ENCODE results near the gene MED22. TPM values are rescaled to one million over a fixed set of nuclear protein-coding genes. Genes with fewer than 3 reads are reported as not detected.

MED22 gene
- total and polyA plus RNA-seq, 5 donors from 2014 or later = 7.3 to 29.3 (median 12.0) TPM

DNA sequence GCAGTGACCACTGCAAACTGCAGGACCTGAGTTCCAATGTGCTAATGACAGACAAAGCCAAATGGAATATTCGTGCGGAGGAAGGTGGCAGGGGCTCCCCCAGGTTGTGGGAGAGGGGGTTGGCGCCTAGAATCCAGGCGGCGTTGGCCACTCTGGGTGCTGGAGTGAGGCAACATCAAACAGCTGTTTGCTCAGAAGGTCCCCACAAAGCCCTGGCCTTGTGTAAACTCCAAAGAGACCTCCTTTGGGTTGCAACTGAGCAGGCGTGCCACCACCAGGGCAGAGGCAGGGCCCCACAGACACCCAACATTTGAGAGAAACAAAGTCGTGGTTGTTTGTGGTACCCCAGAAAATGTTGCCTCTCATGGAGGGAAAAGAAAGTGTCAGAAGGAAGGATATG, 42.8 kb upstream of the MED22 start:
- Histone ChIP-seq H3K4me1 (ENCODE audit: control insufficient read depth, insufficient read depth, low read length, poor library complexity, severe bottlenecking) (no peaks in the 10 kb centered on the region), H3K4me3 (ENCODE audit: low read depth, low read length) (no peak overlapping the region), H3K36me3 (ENCODE audit: control insufficient read depth, insufficient read depth, low read length) (no peaks in the 10 kb centered on the region), H3K27me3 (ENCODE audit: control insufficient read depth, insufficient read depth, low read length) (no peaks in the 10 kb centered on the region), H3K27ac (ENCODE audit: insufficient read depth, low read length, poor library complexity, severe bottlenecking) (no peak overlapping the region), H3K9me3 (ENCODE audit: control insufficient read depth in 2 of 2, low read length in 2 of 2) (no peaks in the 10 kb centered on the region)
- no peaks in the 10 kb centered on the region for H3K36me3 Mint-ChIP-seq
- DNase-seq (no peak), ATAC-seq (ENCODE audit: low read depth in 2 of 2) (no peak)
- H3K9me3 Mint-ChIP-seq = peaks cover 0 to 1% (median 0%) of the 10 kb centered on the region in 7 donors
- H3K4me1 Mint-ChIP-seq = no peaks in the 10 kb centered on the region
- no peak overlapping the region for H3K27ac Mint-ChIP-seq
- no peak overlapping the region for H3K4me3 Mint-ChIP-seq
- peaks cover 4% of the 10 kb centered on the region for H3K27me3 Mint-ChIP-seq

DNA sequence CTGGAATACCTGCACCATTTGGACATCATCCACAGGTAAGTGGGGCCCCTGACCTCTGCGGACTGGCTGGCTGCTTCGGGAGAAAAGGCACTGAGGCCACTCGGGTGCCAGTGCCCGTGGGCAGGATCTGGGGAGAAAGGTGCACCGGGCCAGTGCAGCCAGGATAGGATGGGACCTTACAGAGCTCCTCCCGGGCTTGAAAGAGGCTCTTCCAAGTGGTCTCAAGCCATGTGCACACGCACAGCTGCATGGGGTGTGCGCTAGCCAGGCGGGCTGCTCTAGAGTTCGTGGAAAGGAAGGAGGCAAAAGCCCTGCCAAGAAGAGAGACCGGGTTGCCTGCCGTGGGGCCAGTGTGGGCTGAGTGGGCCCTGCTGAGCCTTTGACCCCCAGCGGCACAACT, 41.6 kb upstream of the MED22 start:
- no peaks in the 10 kb centered on the region for H3K36me3 Mint-ChIP-seq
- Histone ChIP-seq H3K36me3 (ENCODE audit: control insufficient read depth, insufficient read depth, low read length) (no peaks in the 10 kb centered on the region), H3K4me3 (ENCODE audit: low read depth, low read length) (no peak overlapping the region), H3K27me3 (ENCODE audit: control insufficient read depth, insufficient read depth, low read length) (no peaks in the 10 kb centered on the region), H3K9me3 (ENCODE audit: control insufficient read depth in 2 of 2, low read length in 2 of 2) (no peaks in the 10 kb centered on the region), H3K4me1 (ENCODE audit: control insufficient read depth, insufficient read depth, low read length, poor library complexity, severe bottlenecking) (no peaks in the 10 kb centered on the region), H3K27ac (ENCODE audit: insufficient read depth, low read length, poor library complexity, severe bottlenecking) (no peak overlapping the region)
- H3K9me3 Mint-ChIP-seq = peaks cover 0 to 1% (median 0%) of the 10 kb centered on the region in 7 donors
- H3K27me3 Mint-ChIP-seq = no peaks in the 10 kb centered on the region
- no peaks in the 10 kb centered on the region for H3K4me1 Mint-ChIP-seq
- H3K27ac Mint-ChIP-seq = no peak overlapping the region
- DNase-seq (no peak), ATAC-seq (ENCODE audit: low read depth in 2 of 2) (no peak)
- no peak overlapping the region for H3K4me3 Mint-ChIP-seq

DNA sequence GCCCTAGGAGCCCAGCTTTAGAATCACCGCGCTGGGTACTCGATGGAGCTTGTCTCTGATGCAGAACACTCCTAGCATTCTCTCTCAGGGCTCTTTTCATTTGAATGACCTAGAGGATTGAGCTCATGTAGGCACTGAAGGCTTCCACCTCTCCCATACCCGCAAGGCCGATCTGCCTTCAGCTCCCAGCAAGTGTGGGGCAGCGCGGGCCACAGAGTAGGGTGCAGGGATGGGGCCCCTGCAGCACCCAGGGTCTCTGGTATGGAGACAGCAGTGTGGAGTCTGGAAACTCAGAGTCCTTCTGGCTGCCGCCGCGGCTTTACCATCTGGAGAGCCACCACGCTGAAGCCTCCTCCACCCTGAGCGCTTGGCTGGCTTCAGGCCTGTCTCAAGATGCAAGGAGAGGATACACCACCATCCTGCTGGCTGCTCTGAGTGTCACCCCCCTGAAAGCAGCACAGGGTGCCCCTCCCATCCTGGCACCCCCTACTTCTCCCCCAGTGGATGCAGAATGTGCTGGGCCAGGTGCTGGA, 41.2 kb upstream of the MED22 start:
- Mint-ChIP-seq H3K4me3 (no peak overlapping the region), H3K27me3 (no peaks in the 10 kb centered on the region), H3K36me3 (no peaks in the 10 kb centered on the region), H3K4me1 (no peaks in the 10 kb centered on the region), H3K27ac (no peak overlapping the region), H3K9me3 (peaks cover 0 to 1% (median 0%) of the 10 kb centered on the region in 7 donors)
- DNase-seq (no peak), ATAC-seq (ENCODE audit: low read depth in 2 of 2) (peak in 1 of 2 donors; percentile 28)
- Histone ChIP-seq H3K4me3 (ENCODE audit: low read depth, low read length) (no peak overlapping the region), H3K27me3 (ENCODE audit: control insufficient read depth, insufficient read depth, low read length) (no peaks in the 10 kb centered on the region), H3K9me3 (ENCODE audit: control insufficient read depth in 2 of 2, low read length in 2 of 2) (no peaks in the 10 kb centered on the region), H3K27ac (ENCODE audit: insufficient read depth, low read length, poor library complexity, severe bottlenecking) (no peak overlapping the region), H3K4me1 (ENCODE audit: control insufficient read depth, insufficient read depth, low read length, poor library complexity, severe bottlenecking) (no peaks in the 10 kb centered on the region), H3K36me3 (ENCODE audit: control insufficient read depth, insufficient read depth, low read length) (no peaks in the 10 kb centered on the region)

DNA sequence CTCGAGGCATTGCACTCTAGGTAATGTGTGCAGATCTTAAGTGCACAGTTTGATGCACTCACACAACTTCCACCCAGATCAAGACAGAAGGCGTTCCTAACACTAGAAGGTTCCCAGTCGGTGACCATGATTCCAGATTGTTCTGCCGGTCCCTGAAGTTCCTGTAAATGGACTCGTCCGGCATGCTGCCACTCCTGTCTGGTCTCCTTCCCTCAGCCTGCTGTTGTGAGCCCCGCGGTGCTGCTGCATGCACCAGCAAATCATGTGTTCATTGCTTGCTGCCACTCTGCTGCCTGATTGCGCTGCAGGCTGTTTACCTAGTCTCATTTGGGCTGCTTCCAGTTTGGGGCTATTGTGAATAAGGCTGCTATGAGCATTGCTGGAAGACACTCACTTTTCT, 39.7 kb upstream of the MED22 start:
- Mint-ChIP-seq H3K27ac (no peak overlapping the region), H3K4me3 (no peak overlapping the region), H3K27me3 (no peaks in the 10 kb centered on the region), H3K4me1 (no peaks in the 10 kb centered on the region), H3K9me3 (peaks cover 0 to 1% (median 0%) of the 10 kb centered on the region in 7 donors), H3K36me3 (no peaks in the 10 kb centered on the region)
- DNase-seq (no peak), ATAC-seq (ENCODE audit: low read depth in 2 of 2) (no peak)
- no peaks in the 10 kb centered on the region for H3K9me3 ChIP-seq (ENCODE audit: control insufficient read depth in 2 of 2, low read length in 2 of 2)
- H3K27ac ChIP-seq (ENCODE audit: insufficient read depth, low read length, poor library complexity, severe bottlenecking) = no peak overlapping the region
- H3K36me3 ChIP-seq (ENCODE audit: control insufficient read depth, insufficient read depth, low read length) = no peaks in the 10 kb centered on the region
- no peaks in the 10 kb centered on the region for H3K27me3 ChIP-seq (ENCODE audit: control insufficient read depth, insufficient read depth, low read length)
- no peak overlapping the region for H3K4me3 ChIP-seq (ENCODE audit: low read depth, low read length)
- no peaks in the 10 kb centered on the region for H3K4me1 ChIP-seq (ENCODE audit: control insufficient read depth, insufficient read depth, low read length, poor library complexity, severe bottlenecking)

DNA sequence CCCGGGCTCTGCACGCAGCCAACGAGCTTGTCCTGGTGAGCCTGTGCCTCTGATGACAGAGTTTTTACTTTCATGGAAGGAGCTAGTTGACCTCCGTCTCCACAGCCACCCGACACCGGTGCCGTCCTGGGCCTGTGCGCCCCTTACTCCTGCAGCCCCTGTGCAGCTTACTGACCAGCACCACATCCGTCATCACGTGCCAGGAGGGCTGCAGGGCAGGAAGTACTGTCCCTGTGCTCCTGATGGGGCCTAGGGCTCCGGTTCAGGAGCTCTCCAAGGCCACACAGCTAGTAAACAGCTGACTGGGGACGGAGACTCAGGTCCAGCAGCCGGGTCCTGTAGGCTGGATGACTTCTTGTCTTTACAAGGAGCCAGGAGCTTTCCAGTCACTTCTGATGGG, 38.4 kb upstream of the MED22 start:
- H3K4me3 Mint-ChIP-seq = no peak overlapping the region
- H3K36me3 Mint-ChIP-seq = no peaks in the 10 kb centered on the region
- Histone ChIP-seq H3K36me3 (ENCODE audit: control insufficient read depth, insufficient read depth, low read length) (no peaks in the 10 kb centered on the region), H3K27ac (ENCODE audit: insufficient read depth, low read length, poor library complexity, severe bottlenecking) (no peak overlapping the region), H3K4me3 (ENCODE audit: low read depth, low read length) (no peak overlapping the region), H3K27me3 (ENCODE audit: control insufficient read depth, insufficient read depth, low read length) (no peaks in the 10 kb centered on the region), H3K9me3 (ENCODE audit: control insufficient read depth in 2 of 2, low read length in 2 of 2) (no peaks in the 10 kb centered on the region), H3K4me1 (ENCODE audit: control insufficient read depth, insufficient read depth, low read length, poor library complexity, severe bottlenecking) (no peaks in the 10 kb centered on the region)
- no peak overlapping the region for H3K27ac Mint-ChIP-seq
- H3K9me3 Mint-ChIP-seq = peaks cover 0 to 1% (median 0%) of the 10 kb centered on the region in 7 donors
- ATAC-seq (ENCODE audit: low read depth in 2 of 2) (no peak), DNase-seq (no peak)
- no peaks in the 10 kb centered on the region for H3K4me1 Mint-ChIP-seq
- no peaks in the 10 kb centered on the region for H3K27me3 Mint-ChIP-seq

DNA sequence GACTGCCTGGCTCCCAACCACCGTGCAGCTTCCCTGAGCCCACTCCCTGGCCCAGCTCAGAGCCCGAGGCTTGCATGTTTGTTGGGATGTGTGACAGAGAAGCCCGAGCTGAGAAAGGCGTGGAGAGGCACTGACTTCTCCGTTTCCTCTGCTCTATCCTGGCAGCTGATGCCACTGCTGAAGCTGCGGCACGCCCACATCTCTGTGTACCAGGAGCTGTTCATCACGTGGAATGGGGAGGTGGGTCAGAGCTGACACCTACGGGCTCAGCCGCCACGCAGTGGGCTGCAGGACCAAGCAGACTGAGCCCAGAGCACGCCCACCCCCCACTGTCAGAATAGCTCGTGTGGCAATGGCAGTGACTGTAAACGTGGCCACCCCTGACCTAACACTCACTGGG, 37.5 kb upstream of the MED22 start:
- Histone ChIP-seq H3K36me3 (ENCODE audit: control insufficient read depth, insufficient read depth, low read length) (no peaks in the 10 kb centered on the region), H3K27me3 (ENCODE audit: control insufficient read depth, insufficient read depth, low read length) (no peaks in the 10 kb centered on the region), H3K9me3 (ENCODE audit: control insufficient read depth in 2 of 2, low read length in 2 of 2) (no peaks in the 10 kb centered on the region), H3K4me1 (ENCODE audit: control insufficient read depth, insufficient read depth, low read length, poor library complexity, severe bottlenecking) (no peaks in the 10 kb centered on the region), H3K4me3 (ENCODE audit: low read depth, low read length) (no peak overlapping the region), H3K27ac (ENCODE audit: insufficient read depth, low read length, poor library complexity, severe bottlenecking) (no peak overlapping the region)
- Mint-ChIP-seq H3K9me3 (peaks cover 0 to 1% (median 0%) of the 10 kb centered on the region in 7 donors), H3K36me3 (no peaks in the 10 kb centered on the region), H3K4me1 (no peaks in the 10 kb centered on the region), H3K27ac (no peak overlapping the region), H3K4me3 (no peak overlapping the region), H3K27me3 (no peaks in the 10 kb centered on the region)
- DNase-seq (no peak), ATAC-seq (ENCODE audit: low read depth in 2 of 2) (no peak)

DNA sequence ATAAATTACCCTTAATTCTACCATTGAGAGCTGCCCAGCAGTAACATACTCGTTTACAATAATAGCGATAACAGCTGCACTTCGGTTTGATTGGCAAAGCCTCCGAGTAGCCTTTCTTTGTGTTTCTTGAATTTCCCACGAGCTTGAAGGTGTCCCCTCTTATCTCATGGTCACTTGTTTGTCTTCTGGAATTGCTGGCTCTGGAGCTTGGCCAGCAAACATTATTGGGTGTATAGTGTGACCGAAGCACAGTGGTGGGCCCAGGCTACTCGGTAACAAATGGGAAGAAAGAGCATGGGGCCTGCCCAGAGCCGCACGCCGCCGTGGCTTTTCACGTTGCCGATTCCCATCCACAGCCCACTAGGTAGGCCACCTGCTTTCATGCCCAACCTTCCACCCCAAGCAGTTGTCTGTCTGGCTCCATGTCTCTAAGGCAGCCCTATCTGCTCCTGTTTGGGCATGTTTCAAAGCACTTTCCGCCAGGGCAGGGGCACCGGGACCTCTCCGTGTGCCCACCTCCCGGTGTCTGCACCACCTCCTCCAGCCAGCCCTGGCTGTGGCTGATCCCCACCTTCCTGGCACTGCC, 36.9 kb upstream of the MED22 start:
- no peak overlapping the region for H3K4me3 ChIP-seq (ENCODE audit: low read depth, low read length)
- DNase-seq (no peak), ATAC-seq (ENCODE audit: low read depth in 2 of 2) (no peak)
- H3K36me3 ChIP-seq (ENCODE audit: control insufficient read depth, insufficient read depth, low read length) = no peaks in the 10 kb centered on the region
- no peak overlapping the region for H3K27ac ChIP-seq (ENCODE audit: insufficient read depth, low read length, poor library complexity, severe bottlenecking)
- H3K27ac Mint-ChIP-seq = no peak overlapping the region
- H3K27me3 ChIP-seq (ENCODE audit: control insufficient read depth, insufficient read depth, low read length) = no peaks in the 10 kb centered on the region
- H3K4me3 Mint-ChIP-seq = no peak overlapping the region
- no peaks in the 10 kb centered on the region for H3K4me1 ChIP-seq (ENCODE audit: control insufficient read depth, insufficient read depth, low read length, poor library complexity, severe bottlenecking)
- no peaks in the 10 kb centered on the region for H3K36me3 Mint-ChIP-seq
- H3K9me3 ChIP-seq (ENCODE audit: control insufficient read depth in 2 of 2, low read length in 2 of 2) = no peaks in the 10 kb centered on the region
- H3K9me3 Mint-ChIP-seq = peaks cover 0 to 1% (median 0%) of the 10 kb centered on the region in 7 donors
- no peaks in the 10 kb centered on the region for H3K4me1 Mint-ChIP-seq
- no peaks in the 10 kb centered on the region for H3K27me3 Mint-ChIP-seq

DNA sequence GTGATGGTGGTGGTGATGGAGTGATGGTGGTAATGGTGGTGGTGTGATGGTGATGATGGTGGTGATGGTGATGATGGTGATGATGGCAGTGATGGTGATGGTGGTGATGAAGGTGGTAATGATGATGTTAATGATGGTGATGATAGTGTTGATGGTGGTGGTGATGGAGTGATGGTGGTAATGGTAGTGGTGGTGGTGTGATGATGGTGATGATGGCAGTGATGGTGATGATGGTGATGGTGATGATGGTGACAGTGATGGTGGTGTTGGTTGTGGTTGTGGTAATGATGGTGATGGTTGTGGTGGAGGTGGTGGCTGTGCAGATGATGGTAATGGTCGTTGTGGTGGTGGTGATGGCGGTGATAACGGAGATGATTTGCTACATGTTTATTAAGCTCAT, 35.5 kb upstream of the MED22 start:
- DNase-seq (no peak), ATAC-seq (ENCODE audit: low read depth in 2 of 2) (no peak)
- Histone ChIP-seq H3K4me1 (ENCODE audit: control insufficient read depth, insufficient read depth, low read length, poor library complexity, severe bottlenecking) (no peaks in the 10 kb centered on the region), H3K4me3 (ENCODE audit: low read depth, low read length) (no peak overlapping the region), H3K27me3 (ENCODE audit: control insufficient read depth, insufficient read depth, low read length) (no peaks in the 10 kb centered on the region), H3K36me3 (ENCODE audit: control insufficient read depth, insufficient read depth, low read length) (no peaks in the 10 kb centered on the region), H3K9me3 (ENCODE audit: control insufficient read depth in 2 of 2, low read length in 2 of 2) (no peaks in the 10 kb centered on the region), H3K27ac (ENCODE audit: insufficient read depth, low read length, poor library complexity, severe bottlenecking) (no peak overlapping the region)
- H3K9me3 Mint-ChIP-seq = no peaks in the 10 kb centered on the region
- no peaks in the 10 kb centered on the region for H3K4me1 Mint-ChIP-seq
- H3K4me3 Mint-ChIP-seq = no peak overlapping the region
- no peaks in the 10 kb centered on the region for H3K36me3 Mint-ChIP-seq
- H3K27me3 Mint-ChIP-seq = no peaks in the 10 kb centered on the region
- no peak overlapping the region for H3K27ac Mint-ChIP-seq

All from CD4-positive, CD25-positive, alpha-beta regulatory T cell (primary cell).